Smooth muscle cell (in vitro differentiated cells): ENCODE data around the gene ZCCHC10. TPM values are rescaled to one million over a fixed set of nuclear protein-coding genes. Genes with fewer than 3 reads are reported as not detected.
A peak's percentile ranks its signal among the peaks of the same experiment; 100 is the strongest.

Source experiments
- DNase-seq: peaks from one replicate; lab custom pipeline; 2025; ENCODE audit not compliant: unreplicated experiment; lab: John Stamatoyannopoulos, UW
- H2AFZ ChIP-seq: fragments of 200-600 bp; sonication (generic); 2 replicates; pipeline ENCODE4 v1.6.0; 2016; ENCODE audit warnings: antibody characterized with exemption, low read depth, mild to moderate bottlenecking
- H3F3A ChIP-seq: fragments of 200-600 bp; sonication (generic); 2 replicates; pipeline ENCODE4 v1.6.0; 2017; ENCODE audit warnings: antibody characterized with exemption, low read depth
- H3K27ac ChIP-seq: fragments of 200-600 bp; sonication (generic); 2 replicates; pipeline ENCODE4 v1.5.1; 2016; ENCODE audit warnings: low read depth, mild to moderate bottlenecking
- H3K27me3 ChIP-seq: fragments of 200-600 bp; sonication (generic); 2 replicates; pipeline ENCODE4 v1.6.1; 2016; ENCODE audit warnings: low read depth, mild to moderate bottlenecking
- H3K36me3 ChIP-seq: fragments of 200-600 bp; sonication (generic); 2 replicates; pipeline ENCODE4 v1.5.1; 2016; ENCODE audit warnings: low read depth
- H3K4me1 ChIP-seq: fragments of 200-600 bp; sonication (generic); 2 replicates; pipeline ENCODE4 v1.5.1; 2016; ENCODE audit warnings: low read depth
- H3K4me2 ChIP-seq: fragments of 200-600 bp; sonication (generic); 2 replicates; pipeline ENCODE4 v1.6.0; 2016; ENCODE audit warnings: mild to moderate bottlenecking
- H3K4me3 ChIP-seq: fragments of 200-600 bp; sonication (generic); 2 replicates; pipeline ENCODE4 v1.5.1; 2016; ENCODE audit warnings: mild to moderate bottlenecking
- H3K79me2 ChIP-seq: fragments of 200-600 bp; sonication (generic); 2 replicates; pipeline ENCODE4 v1.6.0; 2016; ENCODE audit warnings: low read depth, mild to moderate bottlenecking
- H3K9ac ChIP-seq: fragments of 200-600 bp; sonication (generic); 2 replicates; pipeline ENCODE4 v1.6.0; 2016; ENCODE audit warnings: low read depth
- H3K9me3 ChIP-seq: fragments of 200-600 bp; sonication (generic); replicated peaks from 2 replicates; pipeline ENCODE4 v1.5.1; 2016; ENCODE audit warnings: low read depth
- H4K20me1 ChIP-seq: fragments of 200-600 bp; sonication (generic); 2 replicates; pipeline ENCODE4 v1.6.0; 2016; ENCODE audit warnings: low read depth
- WGBS: methylation state at CpG from one replicate; pipeline ENCODE4 v1.1.7; 2016; ENCODE audit warnings: low lambda C conversion rate; 5-methylcytosine and 5-hydroxymethylcytosine counted together
- polyA plus RNA-seq: library from polyadenylated mRNA; unstranded; fragments of >200 nt; fragmentation: Nextera tagmentation; extraction: Ambion mirVana; gene quantifications from 2 replicates; pipeline ENCODE4 v1.2.1, GENCODE V29; 2016
- total RNA-seq: library from RNA; depleted of rRNA; stranded (reverse); fragments of >200 nt; gene quantifications from 2 replicates; pipeline ENCODE4 v1.2.3, GENCODE V29; 2014
- TF ChIP-seq, protein P1 (sequence below): fragments of 200-600 bp; sonication (generic); IDR thresholded peaks from 2 replicates; pipeline ENCODE4 v1.5.1; 2017; ENCODE audit warnings: borderline replicate concordance, mild to moderate bottlenecking, antibody characterized with exemption; ENCODE audit not compliant: insufficient read depth, poor library complexity, severe bottlenecking

ZCCHC10 gene
- total and polyA plus RNA-seq, 2 experiments from 2014 or later = 28.4 to 33.4 TPM

- Histone ChIP-seq H3K27ac (peak overlapping the region; percentile 38), H3K36me3 (peaks cover 10% of the 10 kb centered on the region), H3K9ac (no peak overlapping the region), H3K4me2 (no peak overlapping the region), H3K9me3 (no peaks in the 10 kb centered on the region), H3K79me2 (peaks cover 86% of the 10 kb centered on the region), H3F3A (no peaks in the 10 kb centered on the region), H3K27me3 (no peaks in the 10 kb centered on the region), H2AFZ (no peak overlapping the region), H3K4me1 (no peaks in the 10 kb centered on the region), H4K20me1 (peaks cover 94% of the 10 kb centered on the region), H3K4me3 (no peak overlapping the region)
- 93% methylated on average over 2 of the region's 2 CpGs for WGBS
- TF ChIP-seq, protein P1, sequence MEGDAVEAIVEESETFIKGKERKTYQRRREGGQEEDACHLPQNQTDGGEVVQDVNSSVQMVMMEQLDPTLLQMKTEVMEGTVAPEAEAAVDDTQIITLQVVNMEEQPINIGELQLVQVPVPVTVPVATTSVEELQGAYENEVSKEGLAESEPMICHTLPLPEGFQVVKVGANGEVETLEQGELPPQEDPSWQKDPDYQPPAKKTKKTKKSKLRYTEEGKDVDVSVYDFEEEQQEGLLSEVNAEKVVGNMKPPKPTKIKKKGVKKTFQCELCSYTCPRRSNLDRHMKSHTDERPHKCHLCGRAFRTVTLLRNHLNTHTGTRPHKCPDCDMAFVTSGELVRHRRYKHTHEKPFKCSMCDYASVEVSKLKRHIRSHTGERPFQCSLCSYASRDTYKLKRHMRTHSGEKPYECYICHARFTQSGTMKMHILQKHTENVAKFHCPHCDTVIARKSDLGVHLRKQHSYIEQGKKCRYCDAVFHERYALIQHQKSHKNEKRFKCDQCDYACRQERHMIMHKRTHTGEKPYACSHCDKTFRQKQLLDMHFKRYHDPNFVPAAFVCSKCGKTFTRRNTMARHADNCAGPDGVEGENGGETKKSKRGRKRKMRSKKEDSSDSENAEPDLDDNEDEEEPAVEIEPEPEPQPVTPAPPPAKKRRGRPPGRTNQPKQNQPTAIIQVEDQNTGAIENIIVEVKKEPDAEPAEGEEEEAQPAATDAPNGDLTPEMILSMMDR = no peak
- no peak for DNase-seq
These were observed 39.7 kb upstream of the ZCCHC10 start for GRCh38 chr5:133066045-133066444.

DNA sequence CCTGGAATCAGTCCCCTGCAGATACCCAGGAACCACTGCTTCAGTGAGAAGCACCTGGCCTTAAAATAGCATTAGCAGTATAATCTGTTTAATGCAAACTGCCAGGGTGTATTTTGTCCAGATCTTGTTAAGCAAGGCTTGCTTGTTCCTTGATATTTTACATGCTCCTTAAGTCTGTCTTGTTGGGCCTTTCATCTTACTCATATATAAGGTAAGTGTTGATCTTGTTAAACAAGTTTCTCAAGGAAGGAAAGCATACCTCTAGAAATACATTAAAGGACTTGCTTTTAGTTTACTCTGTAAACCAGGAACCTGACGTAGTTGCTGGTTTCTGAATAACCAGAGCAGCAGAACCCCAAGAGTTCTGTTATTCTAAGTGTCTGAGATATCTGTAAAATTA, 39.1 kb upstream of the ZCCHC10 start:
- Histone ChIP-seq H3F3A (no peaks in the 10 kb centered on the region), H3K36me3 (peaks cover 6% of the 10 kb centered on the region), H3K4me1 (no peaks in the 10 kb centered on the region), H3K4me2 (no peak overlapping the region), H3K9ac (no peak overlapping the region), H3K27me3 (no peaks in the 10 kb centered on the region), H2AFZ (no peak overlapping the region), H3K79me2 (peaks cover 86% of the 10 kb centered on the region), H3K27ac (peak overlapping the region; percentile 38), H3K9me3 (no peaks in the 10 kb centered on the region), H3K4me3 (no peak overlapping the region), H4K20me1 (peaks cover 95% of the 10 kb centered on the region)
- no peak for DNase-seq
- TF ChIP-seq, protein P1 = no peak
- WGBS = 82% methylated on average over 1 of the region's 1 CpG

DNA sequence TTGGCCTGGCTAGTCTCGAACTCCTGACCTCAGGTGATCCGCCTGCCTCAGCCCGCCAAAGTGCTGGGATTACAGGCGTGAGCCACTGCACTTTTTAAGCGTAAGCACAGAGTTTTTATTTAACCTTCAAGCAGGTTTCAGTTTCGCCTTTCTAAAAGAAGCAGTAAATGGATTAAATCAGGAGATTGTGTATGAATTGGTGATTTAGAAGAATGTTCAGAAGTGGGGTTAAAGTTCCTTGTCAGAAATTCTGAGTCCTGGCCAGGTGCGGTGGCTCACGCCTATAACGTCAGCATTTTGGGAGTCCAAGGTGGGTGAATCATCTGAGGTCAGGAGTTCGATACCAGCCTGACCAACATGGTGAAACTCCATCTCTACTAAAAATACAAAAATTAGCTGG, 37.6 kb upstream of the ZCCHC10 start:
- H3K36me3 ChIP-seq = no peaks in the 10 kb centered on the region
- peak overlapping the region; percentile 38 for H3K27ac ChIP-seq
- WGBS = 82% methylated on average over 10 of the region's 10 CpGs
- H3K9me3 ChIP-seq = no peaks in the 10 kb centered on the region
- H3K4me2 ChIP-seq = no peak overlapping the region
- DNase-seq = no peak
- H4K20me1 ChIP-seq = peaks cover 98% of the 10 kb centered on the region
- no peaks in the 10 kb centered on the region for H3K4me1 ChIP-seq
- H3K27me3 ChIP-seq = no peaks in the 10 kb centered on the region
- H2AFZ ChIP-seq = no peak overlapping the region
- TF ChIP-seq, protein P1 = no peak
- no peaks in the 10 kb centered on the region for H3F3A ChIP-seq
- H3K79me2 ChIP-seq = peaks cover 88% of the 10 kb centered on the region
- H3K4me3 ChIP-seq = no peak overlapping the region
- H3K9ac ChIP-seq = no peak overlapping the region

DNA sequence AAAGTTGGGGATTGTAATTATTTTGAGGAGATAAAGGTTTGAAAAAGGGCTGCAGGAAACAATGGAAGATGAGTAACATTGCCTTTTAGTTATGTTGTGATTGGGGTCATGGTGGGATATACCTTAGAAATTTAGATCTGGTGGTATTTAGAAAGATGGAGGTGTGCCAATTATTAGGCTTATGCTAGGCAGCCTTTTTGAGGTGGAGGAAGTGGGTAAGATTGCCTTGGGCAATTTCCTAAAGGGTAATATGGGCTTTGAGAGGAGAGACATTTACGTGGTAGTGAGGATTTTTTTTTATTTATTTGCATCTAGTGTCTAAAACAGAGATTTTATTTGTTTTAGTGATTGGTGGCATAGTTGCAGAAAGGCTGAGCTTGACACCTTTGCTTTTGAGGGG, 35.9 kb upstream of the ZCCHC10 start:
- Histone ChIP-seq H3K4me3 (no peak overlapping the region), H3K79me2 (peaks cover 88% of the 10 kb centered on the region), H3K27me3 (no peaks in the 10 kb centered on the region), H3K9me3 (no peaks in the 10 kb centered on the region), H3K9ac (no peak overlapping the region), H4K20me1 (peaks cover 100% of the 10 kb centered on the region), H3K36me3 (no peaks in the 10 kb centered on the region), H2AFZ (no peak overlapping the region), H3K4me2 (no peak overlapping the region), H3F3A (no peaks in the 10 kb centered on the region), H3K27ac (no peak overlapping the region), H3K4me1 (no peaks in the 10 kb centered on the region)
- no peak for DNase-seq
- WGBS = 91% methylated on average over 1 of the region's 1 CpG
- TF ChIP-seq, protein P1 = no peak
